Activated T-helper 2 cell treated with anti-CD3 and anti-CD28 coated beads, Interferon-gamma antibody, Interleukin-2, Interleukin-4, amounts not matched to agents 10 μg/mL and 5 μg/mL and 100 μg/mL, durations not matched to agents 14 hours and 24 hours and 36 hours (primary cell): ENCODE results near the gene MCMBP. TPM values are rescaled to one million over a fixed set of nuclear protein-coding genes. Genes with fewer than 3 reads are reported as not detected.
A peak's percentile ranks its signal among the peaks of the same experiment; 100 is the strongest.
"Not testable (repeated sequence)": the region's sequence is repeated elsewhere in the genome, so short reads cannot be mapped to it uniquely, and the experiment has no call there.

Source experiments
- DNase-seq: peaks from one replicate; pipeline ENCODE4 v3.0.0; 2021; ENCODE audit warnings: low spot score
- H3K27ac Mint-ChIP-seq: one replicate; pipeline ENCODE4 v1.8.0; 2021; ENCODE audit warnings: mixed read lengths
- H3K27me3 Mint-ChIP-seq: one replicate; pipeline ENCODE4 v1.8.0; 2021; ENCODE audit warnings: low read depth, mixed read lengths
- H3K36me3 Mint-ChIP-seq: one replicate; pipeline ENCODE4 v1.8.0; 2021; ENCODE audit warnings: low read depth, mixed read lengths
- H3K4me1 Mint-ChIP-seq: one replicate; pipeline ENCODE4 v1.8.0; 2021; ENCODE audit warnings: low read depth, mixed read lengths
- H3K4me3 Mint-ChIP-seq: one replicate; pipeline ENCODE4 v1.8.0; 2021; ENCODE audit warnings: low read depth, mild to moderate bottlenecking, moderate library complexity, mixed read lengths
- H3K9me3 Mint-ChIP-seq: one replicate; pipeline ENCODE4 v1.8.0; 2021; ENCODE audit warnings: mixed read lengths
- intact Hi-C: fragments of 100-400 bp; cut with micrococcal nuclease; formaldehyde crosslinking; loops from one replicate; pipeline ENCODE4 v1.15.1; 2023
- total RNA-seq: library from RNA; stranded (reverse); gene quantifications from 2 replicates; pipeline ENCODE4 v1.2.3, GENCODE V29; 2022

MCMBP gene, protein sequence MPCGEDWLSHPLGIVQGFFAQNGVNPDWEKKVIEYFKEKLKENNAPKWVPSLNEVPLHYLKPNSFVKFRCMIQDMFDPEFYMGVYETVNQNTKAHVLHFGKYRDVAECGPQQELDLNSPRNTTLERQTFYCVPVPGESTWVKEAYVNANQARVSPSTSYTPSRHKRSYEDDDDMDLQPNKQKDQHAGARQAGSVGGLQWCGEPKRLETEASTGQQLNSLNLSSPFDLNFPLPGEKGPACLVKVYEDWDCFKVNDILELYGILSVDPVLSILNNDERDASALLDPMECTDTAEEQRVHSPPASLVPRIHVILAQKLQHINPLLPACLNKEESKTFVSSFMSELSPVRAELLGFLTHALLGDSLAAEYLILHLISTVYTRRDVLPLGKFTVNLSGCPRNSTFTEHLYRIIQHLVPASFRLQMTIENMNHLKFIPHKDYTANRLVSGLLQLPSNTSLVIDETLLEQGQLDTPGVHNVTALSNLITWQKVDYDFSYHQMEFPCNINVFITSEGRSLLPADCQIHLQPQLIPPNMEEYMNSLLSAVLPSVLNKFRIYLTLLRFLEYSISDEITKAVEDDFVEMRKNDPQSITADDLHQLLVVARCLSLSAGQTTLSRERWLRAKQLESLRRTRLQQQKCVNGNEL
- total RNA-seq = 94.6 and 99.4 TPM in 2 replicates

DNA sequence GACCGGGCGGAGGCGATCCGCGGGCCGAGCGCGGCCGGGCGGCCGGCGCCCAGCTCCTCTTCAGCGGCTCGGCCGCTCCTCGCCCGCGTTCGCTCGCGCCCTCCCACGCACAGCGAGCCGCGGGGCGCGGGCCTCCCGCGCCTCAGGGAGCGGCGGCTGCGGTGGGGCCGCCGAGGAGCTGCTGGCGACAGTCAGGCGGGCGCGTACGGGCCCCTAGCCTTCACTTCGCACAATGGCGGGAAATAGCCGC is at the start of gene MCMBP:
Gene MCMBP (minus strand): TSS at position 234 of the 250 bp plus-strand sequence. CDS start 259 bp downstream, outside the sequence.
- H3K36me3 Mint-ChIP-seq = peaks cover 13% of the 10 kb centered on the region
- no peak for DNase-seq
- no peaks in the 10 kb centered on the region for H3K27me3 Mint-ChIP-seq
- H3K4me3 Mint-ChIP-seq = peak within 1 kb of the TSS; percentile 84
- H3K27ac Mint-ChIP-seq = peak within 1 kb of the TSS; percentile 77
- no peaks in the 10 kb centered on the region for H3K9me3 Mint-ChIP-seq
- peaks cover 32% of the 10 kb centered on the region for H3K4me1 Mint-ChIP-seq
- intact Hi-C loops = loop anchor here (2.0 kb wide), 1 partner anchor 276 kb away; the partner anchor contains the start of gene TIAL1

DNA sequence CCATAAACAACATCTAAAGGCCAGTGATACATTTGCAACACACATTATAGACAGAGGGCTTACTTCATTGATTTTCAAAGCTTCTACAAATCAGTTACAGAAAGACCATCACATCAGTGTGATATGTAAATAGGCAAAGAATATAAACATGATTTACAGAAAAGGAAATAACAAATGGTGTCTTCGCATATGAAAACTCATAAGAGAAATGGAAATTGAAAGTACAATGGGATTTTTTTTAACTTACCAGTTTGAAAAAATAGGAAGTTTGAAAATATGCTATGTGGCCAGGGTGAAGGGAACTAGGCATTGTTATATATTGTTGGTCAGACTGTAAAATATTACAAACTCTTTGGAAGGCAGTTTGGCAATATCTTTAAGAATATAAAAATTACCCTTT is 47.2 kb upstream of the MCMBP start:
- Mint-ChIP-seq H3K27me3 (no peaks in the 10 kb centered on the region), H3K36me3 (peaks cover 58% of the 10 kb centered on the region), H3K4me3 (no peak overlapping the region), H3K9me3 (no peaks in the 10 kb centered on the region), H3K4me1 (peaks cover 7% of the 10 kb centered on the region), H3K27ac (peak overlapping the region; percentile 8)
- intact Hi-C loops = no loop called here
- no peak for DNase-seq

DNA sequence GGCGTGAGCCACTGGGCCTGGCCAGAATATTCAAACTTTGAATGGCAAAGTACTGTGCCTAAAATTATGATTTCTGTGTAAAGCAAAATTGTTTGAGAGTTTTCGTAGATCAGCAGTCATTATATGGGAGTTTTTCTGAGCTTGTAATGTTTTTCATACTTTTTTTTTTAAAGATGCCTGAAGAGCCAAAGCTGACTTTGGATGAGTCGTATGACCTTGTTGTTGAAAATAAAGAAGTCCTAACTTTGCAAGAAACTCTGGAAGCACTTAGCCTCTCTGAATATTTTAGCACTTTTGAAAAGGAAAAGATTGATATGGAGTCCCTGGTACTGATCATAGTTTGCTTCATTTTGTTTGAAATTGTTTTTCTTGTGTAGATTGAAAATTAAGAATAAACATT is 46.6 kb upstream of the MCMBP start:
- Mint-ChIP-seq H3K27ac (no peak overlapping the region), H3K27me3 (no peaks in the 10 kb centered on the region)

DNA sequence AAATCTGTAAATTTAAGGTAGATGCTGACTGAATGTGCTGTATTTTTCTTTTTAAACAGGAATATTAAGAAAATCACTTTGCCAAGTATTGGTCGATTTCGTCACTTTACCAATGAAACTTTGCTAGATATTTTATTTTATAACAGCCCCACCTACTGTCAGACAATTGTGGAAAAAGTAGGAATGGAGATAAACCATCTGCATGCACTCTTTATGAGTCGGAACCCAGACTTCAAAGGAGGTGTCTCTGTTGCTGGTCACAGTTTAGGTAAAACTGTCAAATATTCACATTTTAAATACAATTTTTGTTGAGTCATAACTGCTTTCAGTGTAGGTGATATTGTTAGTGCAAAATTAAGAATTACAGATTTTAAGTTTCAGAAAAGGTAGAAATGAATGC is 45.1 kb upstream of the MCMBP start:
- intact Hi-C loops = no loop called here

More for the DNA sequence above, 46.6 kb upstream of the MCMBP start:
- Mint-ChIP-seq H3K4me1 (peaks cover 7% of the 10 kb centered on the region), H3K9me3 (no peaks in the 10 kb centered on the region), H3K4me3 (no peak overlapping the region), H3K36me3 (peaks cover 63% of the 10 kb centered on the region)
- intact Hi-C loops = no loop called here
- DNase-seq = no peak

DNA sequence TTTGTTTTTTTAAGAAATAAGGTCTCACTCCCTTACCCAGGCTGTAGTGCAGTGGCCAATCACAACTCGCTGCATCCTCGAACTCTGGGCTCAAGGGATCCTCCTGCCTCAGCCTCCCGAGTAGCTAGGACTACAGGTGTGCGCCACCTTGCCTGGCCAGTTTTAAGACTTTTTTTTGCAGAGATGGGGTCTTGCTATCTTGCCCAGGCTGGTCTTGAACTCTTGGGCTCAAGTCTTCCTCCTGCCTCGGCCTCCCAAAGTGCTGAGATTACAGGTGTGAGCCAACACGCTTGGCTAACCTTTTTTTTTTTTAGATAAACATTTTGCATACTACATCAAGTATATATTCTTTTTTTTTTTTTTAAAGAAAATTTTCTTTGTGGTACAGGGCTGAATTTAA is 38.0 kb upstream of the MCMBP start:
- Mint-ChIP-seq H3K4me3 (no peak overlapping the region), H3K27me3 (no peaks in the 10 kb centered on the region), H3K9me3 (no peaks in the 10 kb centered on the region), H3K36me3 (peaks cover 59% of the 10 kb centered on the region), H3K27ac (no peak overlapping the region), H3K4me1 (no peaks in the 10 kb centered on the region)
- intact Hi-C loops = no loop called here
- no peak for DNase-seq

More for the DNA sequence above, 45.1 kb upstream of the MCMBP start:
- Mint-ChIP-seq H3K4me3 (no peak overlapping the region), H3K27ac (no peak overlapping the region), H3K9me3 (no peaks in the 10 kb centered on the region), H3K27me3 (no peaks in the 10 kb centered on the region), H3K36me3 (peaks cover 64% of the 10 kb centered on the region), H3K4me1 (peaks cover 7% of the 10 kb centered on the region)
- no peak for DNase-seq

DNA sequence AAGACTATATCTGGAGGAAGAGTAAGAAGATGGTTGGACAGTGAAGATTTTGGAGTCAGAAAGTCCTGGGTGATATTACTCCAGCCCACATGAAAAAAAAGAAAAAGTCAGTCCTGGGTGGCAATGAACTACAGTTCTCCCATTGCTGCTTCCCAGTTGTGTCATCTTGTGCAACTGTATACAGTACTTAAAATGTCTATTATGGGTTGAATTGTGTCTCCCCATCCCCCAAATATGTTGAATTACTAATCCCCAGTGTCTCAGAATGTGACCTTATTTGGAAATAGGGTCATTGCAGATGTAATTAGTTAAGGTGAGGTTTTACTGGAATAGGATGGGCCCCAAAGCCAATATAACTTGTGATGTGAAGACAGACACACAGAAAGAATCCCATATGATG is 35.5 kb upstream of the MCMBP start:
- Mint-ChIP-seq H3K9me3 (no peaks in the 10 kb centered on the region), H3K4me3 (no peak overlapping the region), H3K27me3 (no peaks in the 10 kb centered on the region), H3K27ac (no peak overlapping the region), H3K36me3 (peaks cover 67% of the 10 kb centered on the region), H3K4me1 (peaks cover 3% of the 10 kb centered on the region)
- intact Hi-C loops = no loop called here
- DNase-seq = no peak

DNA sequence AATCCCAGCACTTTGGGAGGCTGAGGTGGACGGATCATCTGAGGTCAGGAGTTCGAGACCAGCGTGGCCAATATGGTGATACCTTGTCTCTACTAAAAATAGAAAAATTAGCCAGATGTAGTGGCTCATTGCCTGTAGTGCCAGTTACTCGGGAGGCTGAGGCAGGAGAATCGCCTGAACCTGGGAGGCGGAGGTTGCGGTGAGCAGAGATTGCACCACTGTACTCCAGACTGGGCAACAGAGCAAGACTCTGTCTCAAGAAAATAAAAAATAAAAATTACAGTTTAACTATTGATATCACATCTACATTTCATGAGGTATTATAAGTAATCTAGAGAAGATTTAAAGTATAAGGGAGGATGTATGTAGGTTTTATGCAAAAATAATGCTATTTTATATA is 35.1 kb upstream of the MCMBP start:
- H3K4me3 Mint-ChIP-seq, H3K9me3 Mint-ChIP-seq, intact Hi-C loops, H3K27ac Mint-ChIP-seq, H3K27me3 Mint-ChIP-seq, DNase-seq, H3K4me1 Mint-ChIP-seq: not testable (repeated sequence)
- peaks cover 67% of the 10 kb centered on the region for H3K36me3 Mint-ChIP-seq

DNA sequence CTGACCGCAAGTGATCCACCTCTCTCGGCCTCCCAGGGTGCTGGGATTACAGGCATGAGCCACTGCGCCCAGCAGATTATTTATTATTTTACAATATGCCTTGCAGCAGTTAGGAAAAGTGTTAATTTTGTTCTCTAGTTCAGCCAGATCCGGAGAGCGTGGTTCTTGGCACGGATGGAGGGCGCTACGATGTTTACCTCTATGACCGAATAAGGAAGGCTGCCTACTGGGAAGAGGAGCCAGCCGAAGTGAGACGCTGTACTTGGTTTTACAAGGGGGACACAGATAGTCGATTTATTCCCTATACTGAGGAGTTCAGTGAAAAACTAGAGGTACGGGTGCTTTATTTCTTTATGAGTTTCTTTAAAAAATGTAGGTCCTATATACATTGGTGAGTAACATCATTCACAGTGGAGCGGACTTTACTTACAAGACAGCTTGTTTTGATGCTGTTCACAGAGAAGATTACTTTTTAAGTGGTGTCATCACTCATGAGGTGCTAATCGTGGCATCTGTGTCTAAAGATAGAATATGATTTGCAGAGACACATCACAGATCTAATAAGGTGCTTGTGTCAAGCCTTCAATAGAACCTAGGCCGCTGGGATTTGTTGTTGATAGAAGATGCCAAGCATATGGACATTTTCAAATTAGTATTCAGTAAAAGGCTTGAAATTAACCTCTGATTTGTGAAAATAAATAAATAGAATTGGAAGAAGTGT is 31.5 kb upstream of the MCMBP start:
- Mint-ChIP-seq H3K36me3 (peaks cover 54% of the 10 kb centered on the region), H3K27me3 (no peaks in the 10 kb centered on the region), H3K4me3 (no peak overlapping the region), H3K27ac (no peak overlapping the region), H3K9me3 (no peaks in the 10 kb centered on the region), H3K4me1 (peaks cover 6% of the 10 kb centered on the region)
- no peak for DNase-seq
- intact Hi-C loops = no loop called here

DNA sequence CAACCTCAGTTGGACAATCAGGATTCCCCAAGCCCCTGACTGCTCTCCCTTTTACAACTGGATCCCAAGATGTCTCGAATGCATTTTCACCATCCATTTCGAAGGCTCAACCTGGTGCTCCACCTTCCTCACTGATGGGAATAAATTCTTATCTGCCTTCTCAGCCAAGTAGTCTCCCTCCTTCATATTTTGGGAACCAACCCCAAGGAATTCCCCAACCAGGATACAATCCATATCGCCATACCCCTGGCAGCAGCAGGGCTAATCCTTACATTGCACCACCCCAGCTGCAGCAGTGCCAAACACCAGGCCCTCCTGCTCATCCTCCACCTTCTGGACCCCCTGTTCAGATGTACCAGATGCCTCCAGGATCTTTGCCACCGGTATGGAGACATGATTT is 25.9 kb upstream of the MCMBP start:
- intact Hi-C loops = no loop called here
- Mint-ChIP-seq H3K27ac (no peak overlapping the region), H3K9me3 (no peaks in the 10 kb centered on the region), H3K4me3 (no peak overlapping the region), H3K27me3 (no peaks in the 10 kb centered on the region), H3K4me1 (peaks cover 37% of the 10 kb centered on the region), H3K36me3 (peaks cover 48% of the 10 kb centered on the region)
- no peak for DNase-seq

DNA sequence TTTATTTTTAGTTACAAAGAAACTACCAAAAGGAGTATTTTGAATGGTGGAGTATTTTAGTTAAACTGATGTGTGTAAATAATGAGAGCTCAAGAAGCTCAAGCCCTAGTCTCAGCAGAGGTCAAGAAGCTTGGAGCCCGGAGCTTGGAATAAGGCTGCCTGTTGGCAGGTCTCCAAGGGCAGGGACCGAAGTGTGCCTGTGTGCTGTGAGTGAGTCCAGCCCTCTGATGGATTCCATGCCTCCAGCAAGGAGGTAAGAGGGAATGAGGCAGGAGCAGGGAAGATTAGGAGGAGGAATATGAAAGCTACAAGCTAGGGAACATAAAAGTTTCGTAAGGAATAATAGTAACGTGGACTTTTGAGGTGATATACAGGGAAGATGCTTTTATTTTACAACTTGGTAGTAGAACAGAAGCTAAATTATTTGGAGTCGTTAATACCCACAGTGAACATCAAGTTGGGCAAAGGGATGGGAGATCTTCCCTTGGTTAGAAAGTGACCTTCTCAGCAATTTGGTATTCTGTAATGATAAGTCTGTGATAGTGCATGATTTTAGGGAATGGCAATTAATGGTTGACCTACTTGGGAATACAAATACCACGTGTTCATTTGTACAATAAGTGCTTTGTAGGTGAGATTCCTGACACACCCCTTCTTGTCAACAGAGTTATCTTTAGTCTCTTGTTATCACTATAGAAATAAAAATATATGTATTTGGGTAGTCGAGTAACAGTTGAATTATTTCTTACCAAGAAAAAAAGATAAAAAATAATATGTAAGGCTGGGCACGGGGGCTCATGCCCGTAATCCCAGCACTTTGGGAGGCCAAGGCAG is 24.5 kb upstream of the MCMBP start:
- Mint-ChIP-seq H3K4me3 (no peak overlapping the region), H3K27me3 (no peaks in the 10 kb centered on the region), H3K27ac (no peak overlapping the region), H3K36me3 (peaks cover 45% of the 10 kb centered on the region), H3K9me3 (no peaks in the 10 kb centered on the region), H3K4me1 (peaks cover 42% of the 10 kb centered on the region)
- no peak for DNase-seq
- intact Hi-C loops = no loop called here

DNA sequence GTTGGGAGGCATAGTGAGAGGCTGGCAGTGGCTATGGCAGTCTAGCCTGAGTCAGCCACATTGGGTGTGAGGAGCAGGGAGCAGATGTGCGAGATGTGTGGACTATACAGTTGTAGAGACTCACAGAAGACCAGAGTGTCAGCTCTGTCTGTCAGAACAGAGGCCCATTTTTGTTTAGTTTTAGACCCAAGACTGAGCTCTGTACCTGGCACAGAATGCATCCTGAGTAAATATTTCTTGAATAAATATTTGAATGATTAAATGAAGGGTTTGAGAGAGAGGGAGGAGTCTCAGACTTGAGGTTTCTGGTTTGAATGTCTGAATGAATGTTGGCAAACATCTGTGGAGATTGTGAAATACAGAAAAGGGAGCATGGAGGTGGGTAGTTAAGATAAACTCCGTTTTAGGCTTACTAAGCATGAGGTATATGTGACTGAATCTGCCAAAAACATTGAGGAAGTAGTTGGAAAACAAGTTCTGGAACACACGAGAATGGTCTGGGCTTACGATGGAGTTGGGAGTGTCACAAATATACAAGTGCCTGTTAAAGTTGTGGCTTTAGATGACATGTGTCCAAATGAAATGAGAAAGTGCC is 23.5 kb upstream of the MCMBP start:
- peaks cover 43% of the 10 kb centered on the region for H3K36me3 Mint-ChIP-seq
- intact Hi-C loops = no loop called here
- H3K27me3 Mint-ChIP-seq = no peaks in the 10 kb centered on the region
- H3K27ac Mint-ChIP-seq = no peak overlapping the region
- no peak for DNase-seq
- no peaks in the 10 kb centered on the region for H3K9me3 Mint-ChIP-seq
- H3K4me1 Mint-ChIP-seq = peaks cover 43% of the 10 kb centered on the region
- H3K4me3 Mint-ChIP-seq = no peak overlapping the region

DNA sequence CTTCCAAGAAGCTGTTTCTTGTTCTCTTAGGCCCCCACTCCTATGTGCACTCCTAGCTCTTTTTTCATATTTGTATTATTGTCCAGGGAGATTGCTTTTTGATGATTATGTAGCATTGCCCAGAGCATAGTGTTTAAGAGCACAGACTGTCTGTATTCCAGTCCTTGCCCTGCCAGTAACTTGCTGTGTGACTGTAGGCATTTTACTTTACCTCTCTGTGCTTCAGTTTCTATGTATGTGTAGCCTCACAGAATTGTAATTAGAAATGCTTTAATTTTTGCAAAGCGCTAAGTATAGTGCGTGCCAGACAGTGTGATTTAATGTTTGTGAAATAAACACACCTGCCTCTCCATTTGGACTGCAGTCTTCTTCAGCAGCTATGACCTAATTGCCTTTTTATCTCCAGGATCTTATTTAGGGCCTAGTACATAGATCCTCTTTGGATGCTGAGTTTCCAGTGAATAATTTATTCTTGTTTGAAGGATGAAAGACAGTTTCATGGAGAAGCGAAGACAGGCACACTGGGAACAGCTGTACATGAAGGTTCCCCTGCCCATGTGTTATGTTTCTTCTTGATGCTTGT is 21.3 kb upstream of the MCMBP start:
- Mint-ChIP-seq H3K36me3 (peaks cover 44% of the 10 kb centered on the region), H3K4me3 (peak overlapping the region; percentile 99), H3K27ac (peak overlapping the region; percentile 25), H3K4me1 (peaks cover 39% of the 10 kb centered on the region), H3K9me3 (peaks cover 6% of the 10 kb centered on the region), H3K27me3 (no peaks in the 10 kb centered on the region)
- intact Hi-C loops = no loop called here
- DNase-seq = no peak
